A549 treated with AZD2906 at 1 μM for 4 hours (cell line): Measurements from ENCODE around the gene PRKAB1. TPM values are rescaled to one million over a fixed set of nuclear protein-coding genes. Genes with fewer than 3 reads are reported as not detected.

Source experiments
- total RNA-seq: library from RNA; stranded (reverse); fragments of 200-300 nt; extraction: Qiagen RNA extraction; gene quantifications from 5 replicates; pipeline ENCODE4 v1.2.3, GENCODE V29; 2022

PRKAB1 gene, protein sequence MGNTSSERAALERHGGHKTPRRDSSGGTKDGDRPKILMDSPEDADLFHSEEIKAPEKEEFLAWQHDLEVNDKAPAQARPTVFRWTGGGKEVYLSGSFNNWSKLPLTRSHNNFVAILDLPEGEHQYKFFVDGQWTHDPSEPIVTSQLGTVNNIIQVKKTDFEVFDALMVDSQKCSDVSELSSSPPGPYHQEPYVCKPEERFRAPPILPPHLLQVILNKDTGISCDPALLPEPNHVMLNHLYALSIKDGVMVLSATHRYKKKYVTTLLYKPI
- 30.3 to 35.0 TPM (median 33.5 TPM) in 5 replicates for total RNA-seq

DNA sequence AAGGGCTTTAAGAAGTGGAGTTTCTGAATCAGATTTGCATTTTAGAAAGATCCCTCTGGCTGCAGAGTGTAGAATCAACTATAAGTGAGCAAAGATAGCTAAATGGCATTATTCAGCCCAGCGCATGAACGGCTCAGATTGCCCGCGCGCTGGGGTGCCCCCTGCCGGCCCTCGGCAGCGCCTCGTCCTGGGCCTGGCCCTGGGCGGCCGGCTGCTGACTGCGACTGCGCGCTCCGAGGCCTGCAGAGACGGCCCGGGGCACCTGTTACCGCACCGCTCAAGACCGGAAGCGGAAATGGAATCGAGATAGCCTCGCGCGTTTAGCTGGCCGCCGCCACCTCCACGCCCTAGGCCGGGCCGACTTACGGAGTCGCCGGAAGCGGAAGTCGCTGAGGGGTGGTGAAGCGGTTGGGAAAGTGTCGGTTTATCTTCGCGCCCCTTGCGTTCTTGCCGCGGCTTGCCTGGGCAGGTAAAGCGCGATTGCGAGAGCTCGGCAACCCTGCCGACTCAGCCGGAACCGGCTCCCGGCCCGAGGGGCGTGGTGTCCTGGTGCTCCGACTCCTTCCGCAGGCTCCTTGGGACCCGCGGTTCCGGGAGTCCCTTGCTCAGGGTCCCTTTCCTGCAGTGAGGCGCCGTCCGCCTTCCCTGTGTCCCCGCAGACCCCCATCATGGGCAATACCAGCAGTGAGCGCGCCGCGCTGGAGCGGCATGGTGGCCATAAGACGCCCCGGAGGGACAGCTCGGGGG is at the start of gene PRKAB1:
Gene PRKAB1 (plus strand): TSS at position 557 of the 747 bp plus-strand sequence. CDS start 112 bp downstream, at position 669.

Other genes with a start within 250 kb of the PRKAB1 start
- 0.02 to 0.15 TPM (median 0.07 TPM) in 4 of 5 replicates, not detected in the other for gene TMEM233, start 74.4 kb upstream of the PRKAB1 start, total RNA-seq
- 9.4 to 14.4 TPM (median 10.9 TPM) in 5 replicates for gene CIT, start 209.2 kb downstream of the PRKAB1 start, total RNA-seq